Activated T-helper 1 cell treated with Interleukin-2 at 50 U/mL for 16 hours (primary cell): ENCODE measurements around the gene MITF.
"Not testable (repeated sequence)": the region's sequence is repeated elsewhere in the genome, so short reads cannot be mapped to it uniquely, and the experiment has no call there.

ENCODE experiments used
- DNase-seq: peaks from one replicate; pipeline ENCODE4 v3.0.0-alpha.2; 2020; ENCODE audit warnings: low read depth

MITF gene

GRCh38 chr3:69915726-69916125 is 176.5 kb downstream of the MITF start:
- DNase-seq: no peak

GRCh38 chr3:69920009-69920408 is 180.7 kb downstream of the MITF start:
- DNase-seq: not testable (repeated sequence)

GRCh38 chr3:69921651-69922050 is 182.4 kb downstream of the MITF start:
- DNase-seq: no peak

DNA sequence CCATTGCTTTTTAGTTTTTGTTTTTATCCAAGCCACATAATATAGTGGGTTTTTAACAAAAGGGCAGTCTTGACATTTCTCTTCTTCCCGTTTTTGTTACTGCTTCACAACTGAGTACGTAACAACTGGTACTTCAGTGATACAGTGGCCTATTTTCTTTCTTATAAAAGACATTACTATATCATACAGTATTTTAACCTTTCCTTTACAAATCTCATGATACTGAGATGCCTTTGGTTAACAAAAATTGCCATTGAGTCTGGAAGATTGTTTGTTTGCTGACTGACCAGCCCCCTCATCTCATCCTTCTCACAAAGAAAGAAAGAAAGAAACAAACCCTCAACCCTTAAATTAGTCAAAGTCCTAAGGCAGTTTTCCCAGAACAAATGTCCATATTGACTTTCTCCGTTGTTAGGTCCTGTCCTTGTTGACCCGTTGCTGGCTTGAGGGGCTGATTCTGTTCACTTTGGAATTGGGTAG is 183.3 kb downstream of the MITF start:
- DNase-seq: no peak

- no peak for DNase-seq
These were observed 186.2 kb downstream of the MITF start for GRCh38 chr3:69925506-69925905.

DNA sequence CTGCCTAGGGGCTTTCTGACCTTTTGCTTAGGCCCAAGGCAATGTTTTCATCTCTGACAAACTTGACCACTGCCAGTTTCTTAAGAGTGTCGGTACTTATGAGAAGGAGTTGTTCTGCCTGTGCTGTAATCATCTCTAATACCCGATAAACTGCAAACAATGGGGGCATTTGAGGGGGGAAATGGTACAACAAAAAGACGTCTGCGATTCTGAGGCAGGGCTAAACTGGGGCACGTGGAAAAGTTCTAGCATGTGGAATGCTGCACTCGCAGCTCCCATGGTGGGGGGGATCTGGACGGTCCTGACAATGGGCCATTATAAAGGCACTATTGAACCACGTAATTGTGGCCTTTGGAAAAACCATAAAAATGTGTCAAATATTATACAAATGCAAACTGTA is 187.1 kb downstream of the MITF start:
- no peak for DNase-seq

DNA sequence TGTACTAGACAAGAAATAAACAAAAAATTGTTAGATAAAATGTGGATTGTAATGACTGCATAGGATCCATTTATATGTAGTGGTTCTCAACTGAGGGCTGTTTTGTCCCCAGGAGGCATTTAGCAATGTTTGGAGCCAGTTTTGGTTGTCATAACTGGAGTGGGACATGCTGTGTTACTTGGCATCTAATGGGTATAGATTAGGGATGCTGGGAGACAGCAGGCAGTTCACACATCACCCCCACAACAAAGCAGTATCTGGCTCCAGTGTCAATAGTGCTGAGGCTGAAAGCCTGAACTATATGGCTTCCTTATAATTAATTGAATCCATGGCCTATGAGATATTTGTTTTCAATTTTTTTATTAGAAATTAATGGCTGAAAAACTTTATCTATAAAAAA is 188.3 kb downstream of the MITF start:
- no peak for DNase-seq

GRCh38 chr3:69929019-69929418 is 189.8 kb downstream of the MITF start:
- DNase-seq: no peak

DNA sequence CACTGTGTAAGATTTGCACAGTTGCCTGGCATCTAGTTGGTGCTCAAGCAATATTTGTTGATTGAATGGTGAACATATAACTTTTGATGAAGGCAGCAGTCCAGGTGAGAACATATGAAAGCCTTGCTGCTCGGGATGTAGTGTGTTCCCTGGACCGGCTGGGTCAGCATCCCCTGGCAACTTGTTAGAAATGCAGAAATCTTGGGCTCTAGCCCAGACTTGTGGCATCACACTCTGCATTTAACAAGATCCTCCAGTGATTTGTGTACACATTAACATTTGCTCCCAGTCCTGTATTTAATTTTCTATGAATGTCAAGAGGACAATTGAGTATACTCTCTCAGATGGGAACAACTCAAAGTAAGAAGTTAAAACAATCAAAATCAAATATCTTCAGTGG is 191.3 kb downstream of the MITF start:
- no peak for DNase-seq

GRCh38 chr3:69932087-69932486 is 192.8 kb downstream of the MITF start:
- no peak for DNase-seq

GRCh38 chr3:69932501-69932900 is 193.2 kb downstream of the MITF start:
- no peak for DNase-seq

DNA sequence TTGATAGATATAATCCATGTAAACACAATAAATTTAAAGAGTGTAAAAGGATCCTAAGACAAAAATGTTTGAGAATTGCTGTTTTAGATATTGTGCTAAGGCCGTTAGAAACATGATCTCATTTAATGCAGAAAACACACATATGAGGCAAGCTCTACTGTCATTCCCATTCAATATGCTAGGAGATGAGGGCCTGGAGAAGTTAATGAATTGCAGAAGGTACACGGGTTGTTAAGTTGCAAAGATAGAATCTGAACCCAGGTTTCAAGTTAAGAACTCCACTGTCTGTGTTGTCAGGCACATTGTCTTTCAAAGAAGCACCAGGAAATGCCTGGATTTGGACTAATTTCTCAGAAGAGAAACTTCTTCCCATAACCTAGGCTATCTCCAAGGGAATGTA is 195.1 kb downstream of the MITF start:
- no peak for DNase-seq

- DNase-seq: no peak
These were observed 197.0 kb downstream of the MITF start for GRCh38 chr3:69936266-69936665.

DNA sequence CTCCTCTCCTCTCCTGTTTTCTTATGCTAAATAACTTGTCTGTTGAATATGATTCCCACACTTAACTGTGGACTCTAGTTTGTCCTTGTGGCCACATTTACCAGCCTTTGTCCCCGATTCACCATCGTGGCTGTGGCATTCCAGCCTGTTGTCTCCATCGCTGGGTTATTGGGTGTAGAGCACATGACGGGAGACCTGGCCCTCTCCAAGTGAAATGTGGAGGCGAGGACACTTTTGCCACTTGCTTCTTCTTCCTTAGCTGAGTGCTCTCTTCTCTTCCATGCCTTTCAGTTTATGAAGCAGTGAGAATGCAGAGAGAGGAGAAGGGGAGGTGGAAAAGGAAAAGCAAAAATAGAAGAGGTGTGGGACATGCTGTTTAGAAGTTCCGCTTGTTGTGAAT is 198.8 kb downstream of the MITF start:
- no peak for DNase-seq

DNA sequence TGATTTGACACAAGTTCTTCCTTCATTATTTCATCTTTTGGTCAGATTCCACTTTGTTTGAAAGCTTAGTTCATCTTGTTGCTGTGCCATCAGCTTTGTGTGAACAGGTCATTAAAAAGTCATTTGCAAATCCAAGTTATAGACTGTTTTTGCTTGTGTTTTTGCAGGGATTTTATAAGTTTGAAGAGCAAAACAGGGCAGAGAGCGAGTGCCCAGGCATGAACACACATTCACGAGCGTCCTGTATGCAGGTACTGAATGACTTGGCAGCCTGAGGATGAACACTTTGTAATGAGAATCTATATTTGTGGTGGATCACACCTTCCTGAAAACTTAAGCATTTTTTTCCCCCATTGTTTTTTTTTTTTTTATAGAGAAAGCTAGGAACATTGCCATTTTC is 199.7 kb downstream of the MITF start:
- DNase-seq: no peak

DNA sequence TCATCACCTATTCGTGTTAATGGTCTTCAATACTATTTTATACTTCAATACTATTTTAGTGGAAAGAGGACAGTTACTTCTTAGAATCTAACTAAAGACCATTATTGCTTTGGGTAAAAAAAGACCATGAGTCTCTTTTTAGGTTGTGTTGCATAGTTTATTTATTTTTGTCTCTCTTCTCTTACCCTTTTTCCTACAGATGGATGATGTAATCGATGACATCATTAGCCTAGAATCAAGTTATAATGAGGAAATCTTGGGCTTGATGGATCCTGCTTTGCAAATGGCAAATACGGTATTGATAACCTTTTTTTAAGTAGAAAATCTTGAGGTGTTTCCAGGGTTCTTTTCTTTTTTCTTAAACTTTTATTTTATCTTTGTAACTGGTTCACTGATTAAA is 201.8 kb downstream of the MITF start:
- no peak for DNase-seq

DNA sequence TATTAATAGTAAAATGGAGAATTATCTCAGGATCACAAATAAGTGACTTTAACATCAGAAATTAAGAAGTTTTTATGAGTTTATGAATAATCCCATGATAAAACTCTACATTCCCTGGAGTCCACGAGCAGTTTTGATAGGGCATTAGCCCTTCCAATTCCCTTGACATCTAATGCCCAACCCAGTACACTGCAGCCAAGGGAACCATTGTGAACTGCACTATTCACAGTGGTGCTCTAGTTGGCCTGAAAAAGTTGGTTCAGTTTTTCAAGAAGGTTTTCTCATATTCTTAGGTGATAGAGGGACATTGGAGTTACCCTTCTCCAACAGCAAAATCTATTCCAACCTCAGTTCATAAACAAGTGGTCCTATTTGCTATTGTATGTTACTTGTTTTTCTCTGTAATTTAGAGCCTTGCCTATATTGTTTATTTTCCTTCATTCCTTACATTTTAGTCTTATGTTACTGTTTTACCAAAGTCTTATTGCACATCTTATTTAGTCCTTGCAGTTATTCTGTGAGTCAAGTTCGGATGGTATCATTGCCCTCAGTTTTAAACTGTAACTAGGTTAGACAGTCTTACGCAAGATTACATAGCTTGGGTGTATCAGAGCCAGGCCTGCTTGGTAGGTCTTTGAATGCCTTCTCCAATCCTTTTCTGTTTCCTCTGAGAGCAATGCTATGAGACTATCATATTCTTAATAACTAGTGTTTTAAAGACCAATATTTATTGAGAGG is 202.3 kb downstream of the MITF start:
- no peak for DNase-seq

- DNase-seq: no peak
These were observed 205.7 kb downstream of the MITF start for GRCh38 chr3:69944931-69945493.

DNA sequence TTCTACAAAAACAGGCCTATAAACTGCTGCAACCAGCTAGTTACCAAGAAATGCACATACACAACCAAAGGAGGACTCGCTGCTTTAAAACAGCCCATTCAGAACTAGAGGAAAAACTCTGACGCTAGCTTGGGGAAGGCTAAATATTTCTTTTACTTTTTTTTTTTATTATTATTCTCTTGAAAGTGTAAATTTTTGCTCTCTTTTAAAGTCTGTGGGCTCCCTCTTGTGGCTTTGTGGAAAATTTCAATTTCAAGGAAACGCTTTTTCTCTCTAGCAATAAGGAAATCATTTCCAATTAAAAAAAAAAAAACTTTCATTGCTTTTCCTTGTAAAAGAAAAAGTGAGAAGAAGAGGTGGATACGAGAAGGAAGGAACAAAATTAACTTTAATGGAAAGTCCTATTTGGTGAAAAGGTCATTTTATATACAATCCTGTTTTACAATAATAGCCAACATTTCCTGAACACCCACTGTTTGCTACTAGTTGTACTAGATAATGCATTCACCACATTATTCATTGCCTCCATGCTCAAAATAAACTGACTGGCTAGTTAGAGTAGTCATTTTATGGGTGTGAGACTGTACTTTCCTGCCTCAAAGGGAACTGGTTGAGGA is 209.1 kb downstream of the MITF start:
- no peak for DNase-seq

- no peak for DNase-seq
These were observed 212.4 kb downstream of the MITF start for GRCh38 chr3:69951616-69952015.

DNA sequence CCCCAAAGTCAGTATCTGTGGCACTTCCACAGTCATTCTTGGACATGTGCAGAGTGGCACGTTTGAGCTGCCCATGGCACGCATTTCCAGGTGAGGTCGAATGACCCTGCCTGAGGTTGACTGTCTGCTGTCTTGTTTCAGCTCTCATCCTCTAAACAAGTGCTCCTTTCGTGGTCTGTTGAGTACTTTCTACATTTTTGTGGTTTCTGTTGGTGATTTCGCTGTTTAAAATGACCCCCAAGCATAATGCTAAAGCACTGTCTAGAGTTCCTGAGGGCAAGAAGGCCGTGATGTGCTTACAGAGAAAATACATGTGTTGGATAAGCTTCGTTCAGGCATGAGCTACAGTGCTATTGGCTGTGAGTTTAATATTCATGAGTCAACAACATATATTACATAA is 220.3 kb downstream of the MITF start:
- DNase-seq: no peak

DNA sequence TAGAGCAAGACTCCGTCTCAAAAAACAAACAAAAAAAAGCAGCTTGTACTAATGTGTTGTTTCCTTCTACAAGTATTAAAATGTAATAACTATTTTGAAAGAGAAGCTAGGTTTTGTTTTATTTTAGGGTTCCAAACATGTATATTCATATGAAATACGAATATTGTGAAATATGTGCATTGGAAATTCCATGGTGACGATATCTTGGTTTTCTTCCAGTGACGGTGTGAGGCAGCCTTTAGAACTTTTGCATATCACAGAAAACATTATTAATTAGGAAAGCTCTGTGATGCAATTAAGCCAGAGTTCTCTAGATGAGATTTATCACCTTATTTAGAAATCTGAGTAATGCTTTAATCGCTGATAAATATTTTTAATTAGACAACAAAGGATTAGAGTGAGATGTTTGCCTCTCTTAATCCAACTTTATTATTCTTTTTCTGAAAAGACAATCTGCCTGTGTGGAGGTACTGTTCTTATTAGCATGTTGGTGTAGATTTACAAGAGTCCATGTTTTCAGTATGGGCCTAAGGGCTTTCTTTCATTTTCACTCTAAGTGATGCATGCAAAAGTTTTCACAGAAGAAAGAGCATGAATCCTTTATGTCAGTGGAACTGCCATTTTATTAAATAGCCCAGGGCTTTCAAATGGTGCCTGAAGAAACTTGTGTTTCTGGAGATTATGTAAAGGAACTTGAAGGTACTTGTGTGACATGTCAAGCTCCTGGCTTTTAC is 222.6 kb downstream of the MITF start:
- no peak for DNase-seq

DNA sequence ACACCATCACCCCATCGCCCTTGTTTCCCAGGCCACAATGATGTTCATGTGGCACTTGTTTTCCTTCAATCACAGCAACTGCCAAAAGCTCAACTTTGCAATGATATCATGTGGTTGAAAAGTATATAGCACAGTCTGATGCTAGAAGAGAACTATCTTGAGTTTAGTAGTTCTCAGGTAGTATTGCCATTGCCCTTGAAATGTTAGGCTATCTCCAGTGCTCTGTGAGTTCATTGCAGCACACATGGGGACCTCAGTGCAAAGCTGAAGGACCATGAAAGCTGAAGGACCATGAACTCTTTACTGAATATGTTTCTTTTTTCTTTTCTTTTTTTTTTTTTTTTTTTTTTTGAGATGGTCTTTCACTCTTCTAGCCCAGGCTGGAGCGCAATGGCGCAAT is 224.4 kb downstream of the MITF start:
- no peak for DNase-seq
